Hepatocyte (in vitro differentiated cells): ENCODE results near the gene AUTS2.

ENCODE experiments used
- CTCF ChIP-seq: fragments of 200-600 bp; sonication (generic); IDR thresholded peaks from 2 replicates; pipeline ENCODE4 v1.5.1; 2016; ENCODE audit warnings: antibody characterized with exemption, mild to moderate bottlenecking; ENCODE audit not compliant: poor library complexity
- EZH2 ChIP-seq: fragments of 200-600 bp; sonication (generic); IDR thresholded peaks from 2 replicates; pipeline ENCODE4 v1.6.1; 2016; ENCODE audit warnings: antibody characterized with exemption, mild to moderate bottlenecking, borderline replicate concordance

DNA sequence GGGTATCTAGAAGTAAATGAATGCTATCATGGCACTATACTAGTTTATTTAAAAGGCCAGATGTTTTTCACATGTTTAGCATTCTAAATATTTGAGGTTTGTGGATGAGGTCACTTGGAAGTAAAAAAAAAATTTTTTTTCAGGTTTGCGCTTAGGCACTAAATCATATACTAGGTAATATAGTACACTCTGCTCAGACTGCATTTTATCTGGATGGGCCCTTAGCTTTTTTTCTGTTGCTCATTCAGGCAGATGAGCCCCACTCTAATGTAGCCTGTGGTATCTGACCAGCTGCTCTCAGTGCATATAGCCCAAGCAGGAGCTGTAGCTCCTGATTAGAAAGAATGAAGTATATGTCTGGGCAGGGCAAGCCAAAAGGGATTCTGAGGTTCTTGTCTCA, 210.1 kb downstream of the AUTS2 start:
- TF ChIP-seq CTCF (no peak), EZH2 (no peak)
